ENCODE data around the gene AP4E1.
"Not testable (repeated sequence)": the region's sequence is repeated elsewhere in the genome, so short reads cannot be mapped to it uniquely, and the experiment has no call there.

The AP4E1 gene

DNA sequence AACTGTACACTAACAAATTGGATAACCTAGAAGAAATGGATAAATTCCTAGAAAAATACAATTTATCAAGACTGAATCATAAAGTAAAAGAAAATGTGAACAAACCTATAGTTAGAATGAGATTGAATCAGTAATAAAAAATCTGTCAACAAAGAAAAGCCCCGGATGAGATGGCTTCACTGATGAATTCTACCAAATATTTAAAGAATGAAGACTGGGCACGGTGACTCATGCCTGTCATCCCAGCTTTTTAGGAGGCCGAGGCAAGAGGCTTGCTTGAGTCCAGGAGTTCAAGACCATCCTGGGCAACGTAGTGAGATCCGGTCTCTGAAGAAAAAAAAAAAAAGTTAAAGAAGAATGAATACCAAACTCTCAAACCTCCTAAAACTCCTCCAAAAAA lies 17.7 kb upstream of the AP4E1 start:
- DNase-seq: no peak

DNA sequence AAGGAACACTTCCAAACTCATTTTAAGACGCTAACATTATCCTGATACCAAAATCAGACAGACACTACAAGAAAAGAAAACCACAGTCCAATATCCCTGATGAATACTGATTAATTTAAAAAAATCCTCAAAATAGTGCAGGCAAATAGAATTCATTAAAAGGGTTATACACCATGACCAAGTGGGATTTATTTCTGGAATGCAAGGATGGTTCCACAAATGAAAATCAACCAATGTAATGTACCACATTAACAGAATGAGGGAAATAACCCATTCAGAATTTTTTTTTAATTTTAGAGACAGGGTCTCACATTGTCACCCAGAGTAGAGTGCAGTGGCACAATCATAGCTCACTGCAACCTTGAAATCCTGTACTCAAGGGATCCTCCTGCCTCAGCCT lies 17.3 kb upstream of the AP4E1 start:
- DNase-seq: no peak

DNA sequence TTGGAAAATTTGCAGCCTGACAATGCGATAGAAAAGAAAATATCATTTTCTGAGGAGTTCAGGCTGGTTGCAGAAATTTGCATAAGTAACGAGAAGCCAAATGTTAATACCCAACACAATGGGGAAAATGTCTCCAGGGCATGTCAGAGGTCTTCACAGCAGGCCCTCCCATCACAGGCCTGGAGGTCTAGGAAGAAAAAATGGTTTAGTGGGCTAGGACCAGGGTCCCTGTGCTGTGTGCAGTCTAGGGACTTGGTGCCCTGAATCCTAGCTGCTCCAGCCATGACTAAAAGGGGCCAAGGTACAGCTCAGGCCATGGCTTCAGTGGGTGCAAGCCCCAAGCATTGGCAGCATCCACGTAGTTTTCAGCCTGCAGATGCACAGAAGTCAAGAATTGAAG lies 14.5 kb upstream of the AP4E1 start:
- DNase-seq: no peak

DNA sequence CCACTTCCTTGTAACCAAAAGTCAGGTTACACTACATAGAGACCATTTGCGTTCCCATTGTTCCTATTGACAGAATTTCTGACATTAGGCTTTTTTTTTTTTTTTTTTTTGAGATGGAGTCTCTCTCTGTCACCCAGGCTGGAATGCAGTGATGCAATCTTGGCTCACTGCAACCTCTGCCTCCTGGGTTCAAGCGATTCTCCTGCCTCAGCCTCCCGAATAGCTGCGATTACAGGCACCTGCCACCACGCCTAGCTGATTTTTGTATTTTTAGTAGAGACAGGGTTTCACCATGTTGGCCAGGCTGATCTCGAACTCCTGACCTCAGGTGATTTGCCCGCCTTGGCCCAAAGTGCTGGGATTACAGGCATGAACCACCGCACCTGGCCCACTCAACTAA lies 7.1 kb upstream of the AP4E1 start:
- not testable (repeated sequence) for DNase-seq

DNA sequence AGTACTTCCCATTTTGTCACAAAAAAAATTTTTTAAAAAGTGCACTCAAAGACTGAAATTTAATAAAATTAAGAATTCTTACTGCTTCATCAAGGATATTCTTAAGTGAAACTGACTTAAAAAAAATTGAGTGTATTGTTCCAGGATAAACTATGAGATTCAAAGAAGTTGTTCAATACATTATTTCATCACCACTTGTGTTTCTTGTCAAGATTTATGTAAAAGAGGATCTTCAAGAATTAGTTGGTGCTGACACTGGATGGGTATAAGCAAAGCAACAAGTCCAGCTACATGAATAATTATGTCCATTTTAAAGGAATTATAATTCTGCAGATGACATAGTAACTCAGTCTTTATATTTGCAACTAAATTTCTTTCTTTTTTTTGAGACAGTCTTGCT lies 4.3 kb upstream of the AP4E1 start:
- DNase-seq: no peak

DNA sequence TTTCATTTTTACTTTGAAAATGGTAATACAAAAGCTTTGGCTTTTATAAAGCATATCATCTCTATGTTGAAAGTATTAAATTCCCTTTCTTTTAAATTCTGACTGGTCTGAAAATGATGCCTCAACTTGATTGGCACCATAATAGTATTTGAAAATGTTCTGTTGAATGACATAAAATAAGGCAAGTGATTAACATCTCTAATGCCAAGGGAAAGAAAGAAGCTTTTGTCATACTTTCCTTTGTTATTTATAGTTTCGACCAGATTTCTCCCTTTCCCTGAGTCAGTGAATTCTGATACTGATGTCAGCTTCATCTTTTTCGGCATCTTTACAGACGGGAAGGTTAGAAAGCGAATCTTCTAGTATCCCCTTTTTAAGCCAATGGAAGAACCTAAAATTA lies 3.4 kb upstream of the AP4E1 start:
- DNase-seq: no peak

DNA sequence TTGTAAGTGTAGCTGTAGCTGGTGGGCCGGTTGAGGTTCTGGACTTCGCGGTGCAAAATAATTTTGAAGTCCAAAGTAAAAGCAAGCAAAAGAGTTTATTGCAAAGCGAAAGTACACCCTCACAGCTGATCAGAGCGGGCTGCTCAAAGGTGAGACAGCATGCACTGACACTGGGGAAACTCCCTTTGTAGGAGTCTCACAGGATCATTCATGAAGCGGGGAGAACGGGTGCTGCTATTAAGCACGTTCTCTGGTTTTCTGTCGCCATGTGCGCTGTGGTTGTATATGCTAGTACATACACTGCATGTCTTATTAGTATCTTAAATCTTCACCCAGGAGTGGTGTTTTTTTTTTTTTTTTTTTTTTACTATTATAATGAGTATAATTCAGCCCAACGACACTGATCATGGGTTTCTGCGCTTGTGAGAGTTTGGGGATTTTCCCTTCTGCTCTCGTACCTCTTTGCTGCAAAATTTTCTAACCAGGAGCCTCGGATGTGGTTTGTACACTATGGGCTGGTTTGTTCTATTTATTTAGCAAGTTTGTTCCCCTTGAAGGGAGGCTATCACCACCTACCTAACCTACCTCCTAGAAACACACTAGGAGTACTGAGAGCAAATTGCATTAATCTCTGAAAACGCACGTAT lies 1.4 kb upstream of the AP4E1 start:
- DNase-seq: no peak

DNA sequence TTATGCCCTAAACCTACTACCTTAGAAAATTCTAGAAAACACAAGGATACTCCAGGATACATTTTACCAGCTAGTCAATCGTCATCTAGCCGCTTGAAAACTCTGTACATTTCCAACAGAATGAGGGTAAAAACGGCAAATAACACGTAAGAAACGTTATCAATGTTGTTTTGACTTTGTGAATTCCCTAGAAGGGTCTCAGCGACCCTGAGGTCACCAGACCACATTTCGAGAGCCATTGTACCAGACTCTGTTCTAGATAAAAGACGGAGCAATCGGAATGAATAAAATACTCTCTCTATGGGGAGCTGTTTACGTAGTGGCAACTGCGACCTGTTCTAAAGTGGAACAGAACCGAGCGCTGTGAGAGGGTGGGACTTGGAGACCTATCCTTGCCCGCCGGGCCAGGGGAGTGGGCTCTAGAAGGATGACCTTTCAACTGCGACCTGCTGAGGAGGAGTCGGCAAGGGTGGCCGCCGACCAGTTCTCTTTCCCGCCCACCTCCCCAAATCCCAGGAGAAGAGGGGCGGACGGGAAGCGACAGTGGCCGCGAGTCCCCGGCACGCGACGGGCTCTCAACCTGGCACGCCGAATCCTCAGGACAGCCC lies 778 bp upstream of the AP4E1 start:
- peak; percentile 20 for DNase-seq

DNA sequence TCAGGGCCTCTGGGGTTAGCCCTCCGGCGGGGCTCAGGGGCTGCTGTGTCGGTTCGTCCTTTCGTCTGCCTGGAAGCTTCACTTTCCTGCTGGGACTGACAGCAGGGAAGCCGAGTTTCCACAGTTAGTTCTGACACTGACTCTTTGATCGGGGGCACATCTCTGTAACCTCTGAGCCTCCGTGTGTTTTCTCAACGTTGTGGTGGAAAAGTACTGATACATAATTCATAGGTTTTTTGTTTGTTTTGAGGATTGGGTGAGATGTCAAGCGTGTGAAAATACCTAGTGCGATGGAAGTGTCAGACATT lies 481 bp downstream of the AP4E1 start:
- DNase-seq: peak; percentile 62

DNA sequence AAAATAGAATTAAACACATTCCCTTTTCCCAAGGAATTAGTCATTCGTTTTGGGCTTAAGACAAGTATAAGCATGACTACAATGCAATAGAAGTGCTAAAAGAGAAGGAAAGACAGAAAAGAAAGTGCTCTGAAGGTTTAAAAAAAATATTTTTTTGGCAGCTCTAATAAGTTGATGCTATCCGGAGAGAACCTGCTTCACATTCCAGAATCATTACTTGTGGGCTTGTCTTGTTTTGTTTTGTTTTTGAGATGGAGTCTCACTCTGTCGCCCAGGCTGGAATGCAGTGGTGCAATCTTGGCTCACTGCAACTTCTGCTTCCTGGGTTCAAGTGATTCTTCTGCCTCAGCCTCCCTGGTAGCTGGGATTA lies 1.9 kb downstream of the AP4E1 start:
- DNase-seq: not testable (repeated sequence)

DNA sequence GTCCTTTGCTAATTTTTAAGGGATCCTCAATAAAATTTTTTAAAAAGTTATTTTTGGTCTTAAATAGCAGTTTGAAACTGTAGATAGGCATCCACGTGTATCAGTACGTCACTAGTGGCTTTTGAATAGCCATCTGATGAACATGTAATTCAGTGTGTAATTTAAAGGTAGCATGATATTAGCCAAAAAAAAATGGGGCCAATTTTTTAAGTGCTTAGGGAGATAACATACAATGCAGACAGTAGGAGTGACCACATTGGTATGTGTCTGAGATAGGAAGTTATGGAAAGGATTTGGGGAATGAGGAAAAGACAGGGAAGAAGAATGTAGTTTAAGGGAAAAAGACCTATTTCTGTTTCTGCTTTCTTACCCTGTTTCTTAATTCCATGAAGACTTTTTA lies 2.5 kb downstream of the AP4E1 start:
- no peak for DNase-seq

DNA sequence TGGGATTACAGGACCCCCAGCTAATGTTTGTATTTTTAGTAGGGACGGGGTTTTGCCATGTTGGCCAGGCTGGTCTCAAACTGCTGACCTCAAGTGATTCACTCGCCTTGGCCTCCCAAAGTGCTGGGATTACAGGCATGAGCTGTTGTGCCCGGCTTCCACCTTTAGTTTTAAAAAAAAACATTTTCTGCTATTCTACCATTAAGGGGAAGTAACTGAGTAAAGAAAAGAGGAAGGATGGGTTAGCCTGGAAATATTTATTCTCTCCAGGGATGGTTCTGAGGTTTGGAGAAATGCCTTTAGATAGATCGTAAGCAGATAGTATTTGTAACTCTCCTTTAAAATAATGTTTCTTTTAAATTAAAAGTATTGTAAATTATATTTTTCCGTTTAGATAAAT lies 3.1 kb downstream of the AP4E1 start:
- no peak for DNase-seq

DNA sequence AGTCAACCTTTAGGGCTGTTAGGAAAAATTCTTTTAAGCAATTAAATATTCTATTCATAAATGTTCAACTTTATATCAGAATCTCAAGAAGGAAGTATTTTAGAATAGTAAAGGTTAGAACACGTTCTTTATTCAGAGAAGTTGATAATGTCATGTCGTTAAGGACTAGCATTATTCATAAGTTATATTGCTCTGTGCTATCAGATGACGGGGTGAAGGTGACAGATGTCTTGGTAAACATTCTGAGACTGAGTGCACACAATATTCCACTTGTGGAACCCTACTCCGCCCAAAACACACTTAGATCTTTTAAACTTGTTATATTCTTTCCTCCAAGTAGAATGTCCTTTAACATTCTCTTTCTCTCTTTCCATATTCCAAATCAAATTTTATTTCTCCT lies 7.9 kb downstream of the AP4E1 start:
- DNase-seq: no peak

DNA sequence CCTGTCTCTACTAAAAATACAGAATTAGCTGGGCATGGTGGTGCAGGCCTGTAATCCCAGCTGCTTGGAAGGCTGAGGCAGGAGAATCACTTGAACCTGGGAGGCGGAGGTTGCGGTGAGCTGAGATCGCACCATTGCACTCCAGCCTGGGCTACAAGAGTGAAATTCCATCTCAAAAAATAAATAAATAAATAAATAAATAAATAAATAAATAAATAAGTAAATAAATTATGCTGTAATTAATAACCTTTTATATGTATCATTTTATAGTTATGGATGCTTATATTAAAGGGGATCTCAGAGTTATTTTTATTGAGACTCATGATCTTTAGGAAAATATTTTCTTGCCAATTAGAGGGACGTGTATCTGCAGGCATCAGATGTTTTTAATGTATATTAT lies 10.9 kb downstream of the AP4E1 start:
- DNase-seq: not testable (repeated sequence)

DNA sequence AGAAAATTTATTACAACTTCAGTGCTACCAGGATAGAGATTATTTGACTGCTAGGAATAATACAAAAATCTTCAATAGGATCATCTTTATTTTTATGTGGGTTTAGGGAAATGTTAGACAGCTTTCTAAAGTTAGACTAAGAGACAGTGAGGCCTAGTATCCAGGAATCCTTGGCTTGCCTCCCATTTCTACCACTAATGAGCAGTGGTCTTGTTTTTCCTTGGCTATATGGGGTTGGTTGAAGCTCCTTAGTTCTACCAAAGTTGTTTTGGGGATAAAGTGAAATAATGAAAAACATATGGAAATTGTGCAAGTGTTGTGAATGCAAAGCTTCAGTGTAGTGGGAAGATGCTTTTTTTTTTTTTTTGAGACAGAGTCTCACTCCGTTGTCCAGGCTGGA lies 16.8 kb downstream of the AP4E1 start:
- DNase-seq: no peak

DNA sequence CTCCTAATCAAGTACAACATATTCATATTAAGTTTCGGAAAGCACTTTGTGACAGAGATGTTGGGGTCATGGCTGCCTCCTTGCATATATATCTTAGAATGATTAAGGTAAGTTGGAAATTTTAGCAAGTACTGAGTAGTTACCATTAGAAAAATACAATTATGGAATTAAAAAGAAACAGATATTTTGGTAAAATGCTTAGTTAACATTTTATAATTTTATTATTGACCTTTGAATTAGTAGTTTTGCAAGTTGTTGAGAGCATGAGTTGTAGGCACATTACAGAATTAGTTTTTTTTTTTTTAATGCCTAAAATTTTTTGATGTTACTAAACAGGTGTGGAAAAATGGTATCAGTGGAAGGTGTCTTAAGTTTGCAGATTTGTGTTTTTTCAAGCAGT lies 20.6 kb downstream of the AP4E1 start:
- DNase-seq: no peak

DNA sequence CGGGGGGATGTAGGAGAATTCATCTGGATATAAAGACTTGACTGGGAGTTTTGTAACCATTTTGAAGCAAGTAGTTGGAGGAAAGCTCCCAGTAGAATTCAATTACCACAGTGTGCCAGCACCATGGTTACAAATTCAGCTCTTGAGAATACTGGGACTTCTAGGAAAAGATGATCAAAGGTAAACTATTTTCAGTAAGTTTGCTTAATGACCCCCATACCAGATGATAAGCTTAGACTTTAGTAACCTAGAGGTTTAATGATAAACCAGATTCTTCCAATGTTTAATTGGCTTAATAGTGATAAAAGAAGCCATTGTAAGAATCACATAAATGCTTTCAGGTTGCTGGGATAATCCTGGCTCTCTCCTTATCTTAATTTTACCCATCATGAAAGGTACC lies 22.3 kb downstream of the AP4E1 start:
- DNase-seq: no peak

DNA sequence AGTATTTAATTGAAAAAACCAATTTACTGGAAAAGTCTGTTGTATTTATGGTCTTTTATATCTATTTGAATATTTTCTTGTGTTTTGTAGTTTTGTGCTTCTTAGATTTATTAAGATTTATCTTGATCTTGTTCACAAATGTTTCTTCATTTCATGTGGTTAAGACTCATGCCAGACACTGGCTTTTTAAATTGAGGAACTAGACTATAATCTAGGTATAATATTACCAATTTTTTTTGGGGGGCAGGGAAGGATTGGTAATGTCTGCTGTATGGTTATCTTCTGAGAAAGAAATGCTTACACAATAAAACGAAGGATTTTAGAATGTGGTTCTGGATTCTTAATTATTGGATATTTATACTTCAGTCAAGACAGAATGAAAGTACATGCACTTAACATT lies 24.9 kb downstream of the AP4E1 start:
- DNase-seq: no peak

DNA sequence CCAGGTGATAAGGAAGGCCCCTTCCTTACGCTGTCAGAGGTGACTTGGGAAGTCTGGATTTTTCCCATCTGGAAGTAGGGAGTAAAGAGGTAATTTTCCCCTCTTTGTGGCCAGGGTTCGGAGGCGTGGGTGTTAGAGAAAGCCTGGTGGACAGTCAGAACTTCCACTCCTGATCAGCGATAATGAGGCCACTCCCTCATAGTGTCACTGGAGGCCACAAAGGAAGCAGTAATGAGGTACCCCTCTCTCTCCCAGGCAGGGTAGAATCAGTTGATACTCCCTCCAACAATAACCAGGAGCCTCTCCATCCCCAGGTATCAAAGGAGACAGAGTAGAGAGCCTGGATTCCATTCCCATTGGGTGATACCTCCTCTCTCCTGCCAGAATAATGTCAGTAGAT lies 30.0 kb downstream of the AP4E1 start:
- DNase-seq: no peak

DNA sequence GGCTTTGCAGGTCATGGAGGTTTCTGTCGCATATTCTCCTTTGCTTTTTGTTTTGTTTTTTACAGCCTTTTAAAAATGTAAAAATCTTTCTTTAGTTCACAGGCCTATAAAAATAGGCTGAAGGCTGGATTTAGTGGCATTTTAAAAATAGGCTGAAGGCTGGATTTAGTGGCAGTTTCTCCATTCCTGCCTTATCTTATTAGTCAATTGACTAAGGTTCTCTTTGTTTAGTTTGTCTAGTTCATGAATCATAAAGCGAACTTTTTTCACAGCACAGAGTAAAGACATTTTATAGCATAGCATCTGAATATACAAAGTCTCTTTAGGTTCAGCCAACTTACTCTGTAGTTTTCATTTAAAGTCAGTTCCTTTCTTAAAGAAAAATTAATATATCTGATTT lies 31.4 kb downstream of the AP4E1 start:
- DNase-seq: no peak

DNA sequence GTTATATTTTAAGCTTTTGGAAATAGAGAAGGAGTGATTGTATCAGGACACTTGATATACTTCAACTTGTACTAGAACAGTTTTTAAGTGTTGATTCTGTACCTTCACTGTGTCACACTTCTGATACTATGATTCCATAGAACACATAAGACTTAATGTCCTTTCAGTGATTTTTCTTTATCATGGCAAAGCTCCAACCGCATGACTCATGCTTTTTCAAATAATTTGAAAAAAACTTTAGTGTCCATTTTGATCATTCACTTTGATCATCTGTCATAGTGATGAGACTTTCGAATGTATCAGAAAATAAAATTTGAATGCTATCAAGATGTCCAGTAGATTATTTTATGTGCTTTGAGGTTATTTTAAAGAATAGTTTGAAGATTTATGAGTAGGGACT lies 32.0 kb downstream of the AP4E1 start:
- no peak for DNase-seq

DNA sequence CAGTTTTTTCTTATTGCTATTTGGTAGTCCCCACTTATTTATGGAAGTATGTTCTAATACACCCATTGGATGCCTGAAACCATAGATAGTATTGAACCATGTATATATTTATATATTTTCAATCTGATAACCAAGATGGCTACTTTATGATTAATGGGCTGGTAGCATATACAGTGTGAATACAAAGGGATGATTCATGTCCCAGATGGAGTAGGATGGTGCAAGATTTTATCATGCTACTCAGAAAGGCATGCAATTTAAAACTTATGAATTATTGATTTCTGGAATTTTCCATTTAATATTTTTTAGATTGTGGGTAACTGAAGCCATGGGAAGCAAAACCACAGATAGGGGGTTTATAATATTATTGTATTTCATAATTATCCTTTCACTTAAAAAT lies 35.2 kb downstream of the AP4E1 start:
- no peak for DNase-seq

DNA sequence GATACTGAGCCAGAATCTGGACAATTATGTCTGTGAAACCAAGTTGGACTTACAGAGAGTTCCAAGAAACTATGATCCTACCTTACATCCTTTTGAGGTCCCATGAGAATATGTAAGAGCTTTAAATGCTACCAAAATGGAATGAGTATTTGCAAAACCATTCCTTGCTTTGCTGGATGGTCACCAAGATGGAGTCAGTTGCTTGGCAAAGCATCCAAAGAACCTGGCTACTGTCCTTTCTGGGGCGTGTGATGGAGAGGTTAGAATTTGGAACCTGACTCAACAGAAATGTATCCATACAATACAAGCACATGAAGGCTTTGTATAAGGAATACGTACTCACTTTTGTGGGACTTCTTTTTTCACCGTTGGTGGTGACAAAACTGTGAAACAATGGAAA lies 36.2 kb downstream of the AP4E1 start:
- no peak for DNase-seq

DNA sequence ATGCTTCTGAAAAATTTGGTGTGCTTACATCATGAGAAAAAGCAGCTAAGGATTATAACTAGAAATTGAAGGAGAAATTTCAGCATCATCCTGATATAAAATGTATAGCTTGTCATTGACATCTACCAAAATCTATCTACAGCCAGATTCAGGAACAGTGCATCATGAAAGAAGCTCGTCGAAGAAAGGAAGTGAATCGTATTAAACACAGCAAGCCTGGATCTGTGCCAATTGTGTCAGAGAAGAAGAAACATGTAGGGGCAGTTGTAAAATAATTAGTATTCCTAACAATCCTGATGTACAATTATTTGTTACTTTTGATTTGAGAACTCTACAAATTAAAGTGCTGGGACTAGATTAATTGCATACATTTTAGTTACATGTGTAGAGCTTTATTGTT lies 37.2 kb downstream of the AP4E1 start:
- no peak for DNase-seq

DNA sequence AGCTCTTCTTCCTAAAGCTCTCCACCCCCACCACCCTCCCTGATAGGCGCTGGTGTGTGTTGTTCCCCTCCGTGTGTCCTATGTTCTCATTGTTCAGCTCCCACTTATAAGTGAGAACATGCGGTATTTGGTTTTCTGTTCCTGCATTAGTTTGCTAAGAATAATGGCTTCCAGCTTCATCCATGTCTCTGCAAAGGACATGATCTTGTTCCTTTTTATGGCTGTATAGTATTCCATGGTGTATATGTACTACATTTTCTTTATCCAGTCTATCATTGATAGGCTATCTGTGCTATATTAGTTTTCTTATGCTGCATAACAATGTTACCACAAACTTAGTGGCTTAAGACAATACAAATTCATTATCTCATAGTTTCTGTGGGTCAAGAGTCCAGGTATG lies 42.3 kb downstream of the AP4E1 start:
- not testable (repeated sequence) for DNase-seq

DNA sequence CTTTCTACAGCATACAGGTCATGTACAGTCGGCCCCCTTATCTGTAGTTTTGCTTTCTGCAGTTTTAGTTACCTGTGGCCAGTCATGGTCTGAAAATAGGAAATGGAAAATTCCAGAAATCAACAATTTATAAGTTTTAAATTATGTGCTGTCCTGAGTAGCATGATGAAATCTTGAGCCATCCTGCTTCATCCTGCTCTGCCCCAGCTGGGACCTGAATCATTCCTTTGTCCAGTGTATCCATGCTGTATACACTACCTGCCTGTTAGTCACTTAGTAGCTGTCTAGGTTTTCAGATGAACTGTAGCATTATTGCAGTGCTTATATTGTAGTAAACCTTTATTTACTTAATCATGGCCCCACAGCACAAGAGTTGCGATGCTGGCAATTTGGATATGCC lies 44.8 kb downstream of the AP4E1 start:
- DNase-seq: no peak

Measured in NCI-H526 treated with DMSO at 0.1 percent for 48 hours (cell line).